ENCODE data around the gene IQCF5. TPM values are rescaled to one million over a fixed set of nuclear protein-coding genes. Genes with fewer than 3 reads are reported as not detected.

Gene IQCF5
- total RNA-seq, 6 experiments from 2014 or later = not detected

DNA sequence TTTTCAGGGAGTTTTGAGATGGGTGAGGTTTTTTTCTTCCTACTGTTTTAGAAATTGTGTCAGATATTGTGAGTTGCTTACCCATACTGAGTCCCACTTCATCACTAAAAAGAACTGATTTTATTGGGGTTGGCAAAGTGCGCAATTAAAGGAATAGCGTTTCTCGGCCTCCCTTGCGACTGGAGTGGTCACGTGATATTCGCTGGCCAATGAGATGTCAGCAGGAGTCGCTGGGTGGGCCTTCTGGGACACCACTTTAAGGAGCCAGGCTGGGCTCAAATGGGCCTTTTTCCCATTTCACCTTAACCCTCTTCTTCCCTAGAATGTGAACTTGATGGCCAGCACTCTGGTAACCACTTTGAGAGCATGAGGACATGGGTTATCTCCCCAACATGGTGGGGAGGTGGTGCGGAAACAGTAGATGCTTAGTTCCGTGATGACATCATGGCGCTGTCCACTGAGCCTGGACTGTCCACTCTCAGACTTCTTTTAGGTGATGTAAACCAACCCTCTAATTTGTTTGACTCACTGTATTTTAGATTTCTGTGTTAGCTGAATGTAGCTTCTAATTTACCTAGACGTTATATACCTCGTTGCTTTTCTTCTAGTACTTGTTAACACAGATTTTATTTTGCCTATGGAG is 13.2 kb upstream of the IQCF5 start:
- no peak overlapping the region for H3K4me3 Mint-ChIP-seq
- H3K4me1 Mint-ChIP-seq (ENCODE audit: low read depth) = no peaks in the 10 kb centered on the region
- no peak for DNase-seq
- TF ChIP-seq, protein P1, sequence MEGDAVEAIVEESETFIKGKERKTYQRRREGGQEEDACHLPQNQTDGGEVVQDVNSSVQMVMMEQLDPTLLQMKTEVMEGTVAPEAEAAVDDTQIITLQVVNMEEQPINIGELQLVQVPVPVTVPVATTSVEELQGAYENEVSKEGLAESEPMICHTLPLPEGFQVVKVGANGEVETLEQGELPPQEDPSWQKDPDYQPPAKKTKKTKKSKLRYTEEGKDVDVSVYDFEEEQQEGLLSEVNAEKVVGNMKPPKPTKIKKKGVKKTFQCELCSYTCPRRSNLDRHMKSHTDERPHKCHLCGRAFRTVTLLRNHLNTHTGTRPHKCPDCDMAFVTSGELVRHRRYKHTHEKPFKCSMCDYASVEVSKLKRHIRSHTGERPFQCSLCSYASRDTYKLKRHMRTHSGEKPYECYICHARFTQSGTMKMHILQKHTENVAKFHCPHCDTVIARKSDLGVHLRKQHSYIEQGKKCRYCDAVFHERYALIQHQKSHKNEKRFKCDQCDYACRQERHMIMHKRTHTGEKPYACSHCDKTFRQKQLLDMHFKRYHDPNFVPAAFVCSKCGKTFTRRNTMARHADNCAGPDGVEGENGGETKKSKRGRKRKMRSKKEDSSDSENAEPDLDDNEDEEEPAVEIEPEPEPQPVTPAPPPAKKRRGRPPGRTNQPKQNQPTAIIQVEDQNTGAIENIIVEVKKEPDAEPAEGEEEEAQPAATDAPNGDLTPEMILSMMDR (IDR thresholded peaks at IDR 0.05) = no peak
- no peaks in the 10 kb centered on the region for H3K36me3 Mint-ChIP-seq (ENCODE audit: low read depth)
- H3K9me3 Mint-ChIP-seq = no peaks in the 10 kb centered on the region
- H3K27ac Mint-ChIP-seq = no peak overlapping the region
- peaks cover 28% of the 10 kb centered on the region for H3K27me3 Mint-ChIP-seq (ENCODE audit: insufficient read depth)

DNA sequence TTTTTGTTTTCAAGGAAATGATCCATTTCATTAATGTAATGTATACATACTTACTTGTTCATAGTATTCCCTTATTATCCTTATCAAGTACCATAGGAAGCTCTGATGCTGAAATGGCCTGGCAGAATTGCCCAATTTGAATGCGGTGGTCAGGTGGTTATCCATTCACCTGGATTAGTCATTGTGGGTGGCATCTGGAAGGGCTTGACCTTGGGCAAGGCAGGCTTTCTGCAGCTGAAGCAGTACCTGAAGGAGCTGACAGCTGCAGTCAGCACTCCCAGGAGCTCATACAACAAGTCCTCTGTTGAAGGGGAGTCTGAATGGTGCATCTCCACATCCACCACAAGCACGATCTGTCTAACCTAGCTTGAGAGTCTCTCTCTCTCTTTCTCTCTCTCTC is 12.2 kb upstream of the IQCF5 start:
- no peak overlapping the region for H3K4me3 Mint-ChIP-seq
- H3K4me1 Mint-ChIP-seq (ENCODE audit: low read depth) = no peaks in the 10 kb centered on the region
- H3K9me3 Mint-ChIP-seq = no peaks in the 10 kb centered on the region
- TF ChIP-seq, protein P1 (IDR thresholded peaks at IDR 0.05) = no peak
- H3K27me3 Mint-ChIP-seq (ENCODE audit: insufficient read depth) = peaks cover 23% of the 10 kb centered on the region
- no peaks in the 10 kb centered on the region for H3K36me3 Mint-ChIP-seq (ENCODE audit: low read depth)
- H3K27ac Mint-ChIP-seq = no peak overlapping the region
- DNase-seq = no peak

- Mint-ChIP-seq H3K4me3 (no peak overlapping the region), H3K36me3 (ENCODE audit: low read depth) (no peaks in the 10 kb centered on the region), H3K27ac (no peak overlapping the region), H3K4me1 (ENCODE audit: low read depth) (no peaks in the 10 kb centered on the region), H3K27me3 (ENCODE audit: insufficient read depth) (peaks cover 18% of the 10 kb centered on the region), H3K9me3 (no peaks in the 10 kb centered on the region)
- DNase-seq = no peak
- TF ChIP-seq, protein P1 (IDR thresholded peaks at IDR 0.05) = no peak
Measured at GRCh38 chr3:51886447-51886846, 11.0 kb upstream of the IQCF5 start.

- no peak overlapping the region for H3K27ac Mint-ChIP-seq
- TF ChIP-seq, protein P1 (IDR thresholded peaks at IDR 0.05) = no peak
- H3K27me3 Mint-ChIP-seq (ENCODE audit: insufficient read depth) = peaks cover 28% of the 10 kb centered on the region
- no peaks in the 10 kb centered on the region for H3K36me3 Mint-ChIP-seq (ENCODE audit: low read depth)
- H3K9me3 Mint-ChIP-seq = no peaks in the 10 kb centered on the region
- no peak overlapping the region for H3K4me3 Mint-ChIP-seq
- H3K4me1 Mint-ChIP-seq (ENCODE audit: low read depth) = peaks cover 10% of the 10 kb centered on the region
- DNase-seq = no peak
Measured at GRCh38 chr3:51879937-51880336, 4.5 kb upstream of the IQCF5 start.

- TF ChIP-seq, protein P1 (IDR thresholded peaks at IDR 0.05) = no peak
- peaks cover 27% of the 10 kb centered on the region for H3K27me3 Mint-ChIP-seq (ENCODE audit: insufficient read depth)
- H3K27ac Mint-ChIP-seq = no peak overlapping the region
- H3K9me3 Mint-ChIP-seq = no peaks in the 10 kb centered on the region
- peaks cover 10% of the 10 kb centered on the region for H3K4me1 Mint-ChIP-seq (ENCODE audit: low read depth)
- DNase-seq = no peak
- H3K4me3 Mint-ChIP-seq = no peak overlapping the region
- no peaks in the 10 kb centered on the region for H3K36me3 Mint-ChIP-seq (ENCODE audit: low read depth)
Measured at GRCh38 chr3:51876186-51876585, 785 bp upstream of the IQCF5 start.
